IPS-18a (cell line): ENCODE results near the gene HTRA3.
"Not testable (repeated sequence)": the region's sequence is repeated elsewhere in the genome, so short reads cannot be mapped to it uniquely, and the experiment has no call there.

Experiments
- H3K27ac ChIP-seq: one replicate; pipeline ENCODE4 v1.5.1; 2013; ENCODE audit warnings: low read length
- H3K27me3 ChIP-seq: one replicate; pipeline ENCODE4 v1.6.1; 2013; ENCODE audit warnings: mild to moderate bottlenecking, low read length; ENCODE audit not compliant: control insufficient read depth, insufficient read depth
- H3K36me3 ChIP-seq: one replicate; pipeline ENCODE4 v1.6.1; 2013; ENCODE audit warnings: low read depth, low read length; ENCODE audit not compliant: control insufficient read depth
- H3K4me1 ChIP-seq: one replicate; pipeline ENCODE4 v1.6.1; 2013; ENCODE audit warnings: low read depth, low read length; ENCODE audit not compliant: control insufficient read depth
- H3K4me3 ChIP-seq: one replicate; pipeline ENCODE4 v1.5.1; 2013; ENCODE audit warnings: low read length
- H3K9ac ChIP-seq: one replicate; pipeline ENCODE4 v1.6.1; 2013; ENCODE audit warnings: mild to moderate bottlenecking, low read length, moderate library complexity
- H3K9me3 ChIP-seq: one replicate; pipeline ENCODE4 v1.6.1; 2013; ENCODE audit warnings: low read depth, low read length; ENCODE audit not compliant: control insufficient read depth

The HTRA3 gene

DNA sequence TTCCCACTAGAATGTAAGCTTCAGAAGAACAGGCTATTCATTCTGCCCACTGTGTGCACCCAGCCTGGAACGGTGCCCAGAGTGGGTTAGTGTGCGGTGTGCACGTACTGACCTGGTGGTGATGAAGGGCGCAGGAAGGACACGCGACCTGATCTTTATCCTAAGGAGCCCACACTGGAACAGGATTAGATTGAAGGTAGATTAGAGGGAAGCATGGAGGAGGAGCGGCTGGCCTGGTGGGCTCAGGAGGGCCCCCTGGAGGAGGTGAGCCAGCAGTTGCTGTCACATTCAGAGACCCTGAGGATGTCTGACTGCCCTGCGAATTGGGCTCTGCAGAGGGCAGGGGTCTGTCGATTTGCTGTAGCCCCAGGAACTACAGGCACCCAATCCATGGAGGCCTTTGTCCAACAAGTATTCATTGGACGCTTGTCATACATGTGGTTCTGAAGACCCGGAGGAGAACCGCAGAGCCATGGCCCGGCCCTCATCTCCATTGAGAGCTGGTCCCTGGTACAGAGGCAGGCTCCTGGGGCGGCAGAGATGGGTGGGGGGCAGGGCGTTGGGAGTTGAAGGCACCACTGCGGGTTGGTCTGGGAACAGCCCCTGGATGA, 73.2 kb downstream of the HTRA3 start:
- H3K27me3 ChIP-seq, result no peaks in the 10 kb centered on the region
- H3K27ac ChIP-seq, result no peak overlapping the region
- no peaks in the 10 kb centered on the region for H3K9me3 ChIP-seq
- H3K4me3 ChIP-seq, result no peak overlapping the region
- H3K36me3 ChIP-seq, result no peaks in the 10 kb centered on the region
- H3K9ac ChIP-seq, result no peak overlapping the region
- H3K4me1 ChIP-seq, result peaks cover 2% of the 10 kb centered on the region

DNA sequence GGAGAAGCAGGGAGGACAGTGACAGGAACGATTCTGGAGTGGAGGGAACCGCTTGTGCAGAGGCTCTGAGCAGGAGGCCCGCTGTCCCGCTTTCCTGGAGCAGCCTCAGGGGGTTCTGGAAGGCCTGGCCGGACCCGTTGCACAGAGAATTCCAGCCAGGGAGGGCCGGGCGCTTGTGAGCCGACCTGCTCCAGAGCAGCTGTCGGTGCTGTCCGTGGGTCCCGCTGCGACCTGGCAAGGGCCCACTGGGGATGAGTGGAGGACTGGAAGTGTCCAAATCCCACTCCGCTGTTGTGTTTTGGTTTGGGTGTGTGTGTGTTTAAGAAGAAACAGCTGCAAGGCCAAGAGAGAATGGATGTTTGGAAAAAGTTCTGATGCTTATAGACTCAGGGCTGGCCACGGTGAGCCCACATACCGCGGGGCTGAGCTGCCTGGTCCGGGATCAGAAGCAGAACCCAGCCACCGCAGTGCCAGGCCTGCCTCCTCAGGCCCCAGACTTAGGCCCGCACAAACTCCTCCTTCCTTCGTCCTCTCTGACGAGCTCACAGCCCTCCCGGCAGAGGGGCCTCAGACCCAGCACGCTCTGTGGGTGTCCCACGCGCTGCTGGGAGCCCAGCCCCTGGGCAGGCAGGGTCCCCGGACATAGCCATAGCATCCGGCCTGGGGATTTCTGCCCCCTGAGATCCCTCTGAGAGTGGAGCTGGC, 73.9 kb downstream of the HTRA3 start:
- Histone ChIP-seq H3K4me3 (no peak overlapping the region), H3K27me3 (no peaks in the 10 kb centered on the region), H3K27ac (no peak overlapping the region), H3K4me1 (peaks cover 2% of the 10 kb centered on the region), H3K36me3 (no peaks in the 10 kb centered on the region), H3K9ac (no peak overlapping the region), H3K9me3 (no peaks in the 10 kb centered on the region)

DNA sequence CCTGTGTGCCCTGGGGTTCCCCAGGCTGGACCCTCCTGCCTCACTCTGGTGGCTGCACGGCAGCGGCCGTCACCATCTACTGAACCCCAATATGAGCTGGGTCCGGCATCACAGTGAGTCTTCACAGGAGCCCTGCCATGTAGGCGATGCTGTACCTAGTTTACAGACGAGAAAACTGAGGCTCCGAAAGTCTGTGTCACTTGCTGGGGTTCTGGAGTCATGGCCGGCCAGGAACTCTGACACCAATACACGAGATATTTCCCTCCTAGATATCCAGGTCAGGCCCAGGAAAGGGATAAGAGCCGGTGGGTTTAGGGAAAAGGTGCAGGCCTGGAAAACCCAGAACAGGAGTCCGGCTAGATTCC, 74.4 kb downstream of the HTRA3 start:
- Histone ChIP-seq H3K36me3 (no peaks in the 10 kb centered on the region), H3K4me1 (peaks cover 2% of the 10 kb centered on the region), H3K9me3 (no peaks in the 10 kb centered on the region), H3K9ac (no peak overlapping the region), H3K4me3 (no peak overlapping the region), H3K27me3 (no peaks in the 10 kb centered on the region), H3K27ac (no peak overlapping the region)

DNA sequence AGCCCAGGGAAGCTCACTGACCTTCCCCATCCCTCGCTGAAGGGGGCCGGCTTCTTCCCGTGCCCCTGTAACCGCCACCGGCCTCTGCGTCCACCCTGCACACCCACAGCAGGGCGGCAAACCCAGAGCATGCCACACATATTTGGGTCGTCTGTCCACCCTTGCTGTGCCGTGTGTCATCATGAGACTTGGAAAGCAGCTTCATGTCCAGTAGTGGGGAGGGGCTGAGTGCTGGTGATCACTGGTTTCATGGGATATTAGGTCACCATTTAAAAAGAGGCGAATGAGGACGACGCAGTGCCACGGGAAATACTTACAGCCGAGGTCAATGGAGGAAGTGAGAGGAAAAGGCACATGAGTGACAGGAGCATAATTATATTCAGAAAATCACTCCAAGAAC, 74.8 kb downstream of the HTRA3 start:
- Histone ChIP-seq H3K27me3 (no peaks in the 10 kb centered on the region), H3K4me1 (peaks cover 2% of the 10 kb centered on the region), H3K27ac (no peak overlapping the region), H3K9me3 (no peaks in the 10 kb centered on the region), H3K4me3 (no peak overlapping the region), H3K36me3 (no peaks in the 10 kb centered on the region), H3K9ac (no peak overlapping the region)

DNA sequence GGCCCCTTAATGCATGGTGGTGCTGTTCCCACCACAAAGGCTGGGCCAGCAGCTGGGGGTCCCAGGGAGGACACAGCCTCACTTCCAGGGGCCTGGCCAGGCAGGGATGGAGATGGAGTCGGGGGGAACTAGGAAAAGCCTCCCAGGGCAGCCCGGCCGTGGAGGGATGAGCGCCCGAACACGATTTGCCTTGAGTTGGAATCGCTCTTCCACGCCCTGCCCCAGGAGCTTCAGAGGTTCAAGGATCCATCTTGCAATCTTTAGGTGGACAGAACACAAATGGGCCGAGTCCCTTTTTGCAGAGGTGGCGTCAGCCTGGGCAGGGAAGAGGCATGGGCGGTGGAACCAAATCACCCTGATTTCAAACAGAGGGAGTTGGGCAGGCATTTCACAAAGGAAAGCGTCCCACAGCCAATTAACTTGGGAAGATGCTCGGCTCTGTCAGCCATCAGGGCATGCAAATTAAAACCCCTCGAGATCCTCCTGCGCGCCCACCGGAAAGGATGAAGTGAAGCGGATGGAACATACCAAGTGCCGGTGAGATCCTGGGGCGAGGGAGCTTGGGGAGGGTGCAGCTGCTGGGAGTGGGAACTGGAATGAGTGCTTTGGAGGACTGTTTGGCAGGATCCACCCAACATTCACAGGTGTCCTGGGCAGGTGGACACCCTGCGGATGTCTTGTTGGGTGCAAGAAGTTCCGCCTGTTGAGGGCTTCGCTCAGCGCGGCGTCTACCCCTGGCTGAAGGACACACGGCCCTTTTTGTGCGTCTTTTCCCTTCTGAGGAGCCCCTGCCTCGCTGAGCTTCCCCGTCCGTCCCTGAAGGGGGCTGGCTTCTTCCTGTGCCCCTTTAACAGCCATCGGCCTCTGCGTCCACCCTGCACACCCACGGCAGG, 75.7 kb downstream of the HTRA3 start:
- Histone ChIP-seq H3K9ac (no peak overlapping the region), H3K9me3 (no peaks in the 10 kb centered on the region), H3K4me3 (no peak overlapping the region), H3K36me3 (no peaks in the 10 kb centered on the region), H3K27me3 (no peaks in the 10 kb centered on the region), H3K27ac (no peak overlapping the region), H3K4me1 (peaks cover 2% of the 10 kb centered on the region)

DNA sequence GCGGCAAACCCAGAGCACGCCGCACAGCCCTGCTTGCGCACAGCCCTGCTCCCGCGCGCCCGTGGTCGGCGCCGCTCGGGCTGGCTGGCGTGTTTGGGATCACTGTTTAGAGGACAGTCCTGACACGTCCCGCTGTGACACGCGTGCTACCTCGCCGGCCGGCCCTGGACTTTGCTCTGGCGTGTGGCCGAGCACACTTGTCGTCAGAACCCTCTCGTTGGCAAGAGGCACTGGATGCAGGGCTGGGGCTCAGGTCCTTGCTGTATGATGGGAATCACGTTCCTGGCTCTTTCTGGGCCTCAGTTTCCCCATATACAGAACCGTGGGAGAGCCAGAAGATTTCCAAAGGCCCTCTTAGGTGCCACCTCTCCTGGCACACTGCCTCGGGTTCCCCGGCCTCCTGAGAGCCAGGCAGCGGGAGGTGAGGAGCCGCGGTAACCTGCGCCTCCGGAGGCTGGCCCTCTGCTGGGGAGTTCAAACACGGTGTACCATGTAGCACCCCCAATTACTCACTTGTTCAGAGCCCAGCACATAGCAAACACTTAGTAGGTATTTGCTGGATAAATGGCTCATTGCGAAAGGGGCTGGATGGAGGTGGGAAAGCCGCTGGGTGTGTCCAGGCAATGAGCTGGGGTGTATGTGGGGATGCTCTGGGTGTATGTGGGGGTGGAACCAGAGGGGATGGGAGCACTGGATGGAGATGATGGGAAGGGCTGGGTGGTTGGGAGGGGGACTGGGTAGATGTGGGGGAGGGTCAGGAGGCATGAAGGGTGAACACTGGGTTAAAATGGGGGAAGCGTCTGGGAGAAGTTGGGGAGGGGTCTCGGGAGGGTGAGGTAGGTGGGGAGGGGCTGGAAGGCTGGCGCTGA, 76.6 kb downstream of the HTRA3 start:
- Histone ChIP-seq H3K36me3 (no peaks in the 10 kb centered on the region), H3K27ac (no peak overlapping the region), H3K4me3 (no peak overlapping the region), H3K27me3 (no peaks in the 10 kb centered on the region), H3K9me3 (no peaks in the 10 kb centered on the region), H3K9ac (no peak overlapping the region), H3K4me1 (peaks cover 5% of the 10 kb centered on the region)

DNA sequence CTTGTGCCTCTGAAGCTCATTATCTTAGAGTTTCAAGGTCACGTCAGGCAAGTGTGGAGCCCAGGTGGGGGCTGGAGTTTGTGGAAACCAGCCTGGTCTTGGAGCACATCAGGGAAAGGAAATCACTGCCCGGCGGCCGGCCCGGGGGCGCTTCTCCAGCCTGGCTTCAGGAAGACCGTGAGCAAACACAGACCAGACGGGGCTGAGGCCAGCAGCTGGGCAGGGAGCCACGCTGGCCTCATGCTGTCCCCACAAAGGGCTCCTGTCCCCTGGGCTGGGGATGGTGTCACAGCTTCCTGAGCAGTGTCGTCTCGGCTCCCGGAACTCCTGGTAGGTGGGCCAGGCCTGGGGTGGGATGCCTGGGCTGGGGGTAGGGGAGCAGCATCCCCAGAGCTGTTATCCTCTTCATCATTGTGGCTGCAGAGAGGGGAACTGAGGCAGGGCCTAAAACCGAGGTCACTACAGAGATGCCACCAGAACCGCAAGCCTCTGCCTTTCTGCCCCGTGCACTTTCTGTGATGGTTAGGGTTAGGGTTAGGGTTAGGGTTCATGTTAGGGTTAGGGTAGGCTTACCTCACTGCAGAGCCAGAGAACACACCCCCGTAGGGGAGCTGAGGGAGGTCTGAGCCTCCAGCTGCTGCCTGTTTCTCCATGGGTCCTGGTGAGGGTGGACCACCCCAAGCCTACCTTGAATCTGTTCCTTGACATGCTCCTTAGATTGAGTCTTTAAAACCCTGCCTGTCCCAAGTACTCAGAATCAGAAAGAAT, 77.5 kb downstream of the HTRA3 start:
- Histone ChIP-seq H3K9me3 (no peaks in the 10 kb centered on the region), H3K27ac (no peak overlapping the region), H3K36me3 (no peaks in the 10 kb centered on the region), H3K4me1 (peaks cover 14% of the 10 kb centered on the region), H3K9ac (no peak overlapping the region), H3K27me3 (no peaks in the 10 kb centered on the region), H3K4me3 (no peak overlapping the region)

DNA sequence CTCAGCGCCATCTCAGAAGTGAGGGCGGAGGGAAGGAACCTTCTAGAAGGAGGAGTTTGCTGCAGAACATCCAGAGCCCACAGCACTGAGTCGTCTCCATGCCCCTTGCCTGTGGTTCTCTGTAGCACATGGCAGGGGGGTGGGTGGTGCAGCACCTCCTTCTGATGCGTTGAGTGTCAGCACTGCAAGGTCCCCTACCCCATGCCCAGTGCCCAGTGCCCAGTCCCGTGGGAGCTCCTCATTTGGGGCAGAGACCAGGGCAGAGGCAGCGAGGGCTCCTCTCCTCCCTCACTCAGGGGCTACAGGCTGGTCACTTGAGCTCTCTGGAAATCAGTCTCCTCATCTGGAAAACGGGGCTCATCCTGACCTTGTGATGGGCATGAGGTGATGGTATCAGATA, 78.1 kb downstream of the HTRA3 start:
- Histone ChIP-seq H3K4me3 (no peak overlapping the region), H3K9me3 (no peaks in the 10 kb centered on the region), H3K36me3 (no peaks in the 10 kb centered on the region), H3K4me1 (peaks cover 19% of the 10 kb centered on the region), H3K27me3 (no peaks in the 10 kb centered on the region), H3K27ac (no peak overlapping the region), H3K9ac (no peak overlapping the region)

DNA sequence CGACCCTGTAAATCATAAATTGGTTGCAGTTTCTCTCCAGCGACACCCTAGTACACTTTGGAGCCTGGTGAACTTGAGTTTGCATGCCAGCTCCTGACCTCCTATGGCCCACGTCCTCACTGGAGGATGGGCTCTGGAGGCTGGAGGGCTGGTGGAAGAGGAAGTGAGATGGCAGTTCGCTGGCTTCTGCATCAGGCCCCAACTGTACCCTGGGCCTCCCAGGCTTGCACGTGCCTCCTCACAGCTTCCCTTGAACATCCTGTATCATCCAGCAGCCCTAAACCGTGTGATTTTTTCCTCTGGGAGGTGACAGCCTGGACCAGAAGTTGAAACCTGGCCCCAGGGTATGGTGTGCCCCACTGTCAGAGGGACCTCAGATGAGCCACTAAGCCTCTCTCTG, 78.5 kb downstream of the HTRA3 start:
- H3K9ac ChIP-seq, result no peak overlapping the region
- H3K27me3 ChIP-seq, result no peaks in the 10 kb centered on the region
- H3K4me3 ChIP-seq, result no peak overlapping the region

DNA sequence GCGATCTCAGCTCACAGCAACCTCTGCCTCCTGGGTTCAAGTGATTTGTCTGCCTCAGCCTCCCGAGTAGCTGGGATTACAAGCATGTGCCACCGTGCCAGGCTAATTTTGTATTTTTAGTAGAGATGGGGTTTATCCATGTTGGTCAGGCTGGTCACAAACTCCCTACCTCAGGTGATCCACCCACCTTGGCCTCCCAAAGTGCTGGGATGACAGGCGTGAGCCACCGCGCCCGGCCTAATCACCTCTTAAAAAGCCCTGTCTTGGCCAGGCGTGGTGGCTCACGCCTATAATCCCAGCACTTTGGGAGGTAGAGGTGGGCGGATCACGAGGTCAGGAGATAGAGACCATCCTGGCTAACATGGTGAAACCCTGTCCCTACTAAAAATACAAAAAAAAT, 79.7 kb downstream of the HTRA3 start:
- not testable (repeated sequence) for H3K9ac ChIP-seq, H3K27ac ChIP-seq, H3K9me3 ChIP-seq, H3K4me3 ChIP-seq, H3K36me3 ChIP-seq, H3K27me3 ChIP-seq
- peaks cover 17% of the 10 kb centered on the region for H3K4me1 ChIP-seq

More for the DNA sequence above, 78.5 kb downstream of the HTRA3 start:
- no peaks in the 10 kb centered on the region for H3K36me3 ChIP-seq
- H3K4me1 ChIP-seq, result peaks cover 17% of the 10 kb centered on the region
- H3K27ac ChIP-seq, result no peak overlapping the region
- no peaks in the 10 kb centered on the region for H3K9me3 ChIP-seq
